Activated CD8-positive, alpha-beta T cell treated with anti-CD3 and anti-CD28 coated beads for 36 hours (primary cell): ENCODE results near the gene EXD2. TPM values are rescaled to one million over a fixed set of nuclear protein-coding genes. Genes with fewer than 3 reads are reported as not detected.

ENCODE experiments used
- ATAC-seq: fragments of 200-7000 bp; cut with Tn5 transposase; one replicate; pipeline ENCODE4 v1.10.0; 2021; ENCODE audit warnings: mild to moderate bottlenecking, moderate library complexity
- CTCF ChIA-PET: fragments of 350-600 bp; sonication (Branson Sonifier 250); formaldehyde crosslinking; loops from one replicate; lab custom pipeline; 2021; ENCODE audit warnings: antibody characterized with exemption; lab: Charles Lee
- POLR2A ChIA-PET: fragments of 350-600 bp; sonication (Branson Sonifier 250); formaldehyde crosslinking; loops from one replicate; lab custom pipeline; 2021; ENCODE audit warnings: antibody characterized with exemption; lab: Charles Lee
- DNase-seq: peaks from one replicate; pipeline ENCODE4 v3.0.0-alpha.2; 2020
- H3K27ac Mint-ChIP-seq: one replicate; pipeline ENCODE4 v1.8.0; 2021; ENCODE audit warnings: mild to moderate bottlenecking, mixed read lengths
- H3K27me3 Mint-ChIP-seq: one replicate; pipeline ENCODE4 v1.8.0; 2021; ENCODE audit warnings: mixed read lengths
- H3K36me3 Mint-ChIP-seq: one replicate; pipeline ENCODE4 v1.8.0; 2021; ENCODE audit warnings: low read depth, mixed read lengths
- H3K4me1 Mint-ChIP-seq: one replicate; pipeline ENCODE4 v1.8.0; 2021; ENCODE audit warnings: low read depth, mixed read lengths
- H3K4me3 Mint-ChIP-seq: one replicate; pipeline ENCODE4 v1.8.0; 2021; ENCODE audit warnings: mild to moderate bottlenecking, moderate library complexity, mixed read lengths
- H3K9me3 Mint-ChIP-seq: one replicate; pipeline ENCODE4 v1.8.0; 2021; ENCODE audit warnings: mixed read lengths
- intact Hi-C: fragments of 100-400 bp; cut with micrococcal nuclease; formaldehyde crosslinking; loops from one replicate; pipeline ENCODE4 v1.10.0; 2022
- total RNA-seq, 2 experiments: library from RNA; stranded (reverse); gene quantifications; one replicate each; pipeline ENCODE4 v1.2.3, GENCODE V29; 2021
- TF ChIP-seq, protein P1 (sequence below): fragments of 200-600 bp; IDR thresholded peaks from one replicate; pipeline ENCODE4 v1.8.0; 2022; ENCODE audit warnings: antibody characterized with exemption, mild to moderate bottlenecking

Gene EXD2
- total RNA-seq, 2 experiments from 2014 or later, result 9.4 to 10.7 TPM

DNA sequence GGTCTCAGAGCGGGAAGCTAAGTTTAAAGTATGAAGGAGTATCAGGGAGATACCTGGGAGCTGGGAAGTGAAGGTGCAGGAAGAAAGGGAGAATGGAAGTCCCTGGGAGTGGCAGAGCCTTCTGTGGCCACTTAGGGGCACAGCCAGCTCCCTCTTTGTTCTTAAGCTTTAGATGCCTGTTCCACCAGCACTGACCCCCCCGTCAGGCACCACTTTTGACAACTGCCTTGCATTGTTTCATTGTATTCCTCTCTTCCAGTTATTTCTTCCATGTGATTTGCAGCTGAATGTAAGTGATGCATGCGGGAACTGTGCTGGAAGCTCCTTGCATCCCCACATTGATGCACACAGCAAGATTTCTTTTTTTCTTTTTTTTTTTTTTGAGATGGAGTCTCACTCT lies 71.2 kb downstream of the EXD2 start:
- DNase-seq, result no peak
- ChIA-PET POLR2A (no interaction called here), CTCF (interaction anchor here (0.7 to 1.9 kb wide), 4 partner anchors 9 to 201 kb away, joined by 3 to 7 read pairs (median 3); no protein-coding TSS in a partner anchor)
- TF ChIP-seq, protein P1, sequence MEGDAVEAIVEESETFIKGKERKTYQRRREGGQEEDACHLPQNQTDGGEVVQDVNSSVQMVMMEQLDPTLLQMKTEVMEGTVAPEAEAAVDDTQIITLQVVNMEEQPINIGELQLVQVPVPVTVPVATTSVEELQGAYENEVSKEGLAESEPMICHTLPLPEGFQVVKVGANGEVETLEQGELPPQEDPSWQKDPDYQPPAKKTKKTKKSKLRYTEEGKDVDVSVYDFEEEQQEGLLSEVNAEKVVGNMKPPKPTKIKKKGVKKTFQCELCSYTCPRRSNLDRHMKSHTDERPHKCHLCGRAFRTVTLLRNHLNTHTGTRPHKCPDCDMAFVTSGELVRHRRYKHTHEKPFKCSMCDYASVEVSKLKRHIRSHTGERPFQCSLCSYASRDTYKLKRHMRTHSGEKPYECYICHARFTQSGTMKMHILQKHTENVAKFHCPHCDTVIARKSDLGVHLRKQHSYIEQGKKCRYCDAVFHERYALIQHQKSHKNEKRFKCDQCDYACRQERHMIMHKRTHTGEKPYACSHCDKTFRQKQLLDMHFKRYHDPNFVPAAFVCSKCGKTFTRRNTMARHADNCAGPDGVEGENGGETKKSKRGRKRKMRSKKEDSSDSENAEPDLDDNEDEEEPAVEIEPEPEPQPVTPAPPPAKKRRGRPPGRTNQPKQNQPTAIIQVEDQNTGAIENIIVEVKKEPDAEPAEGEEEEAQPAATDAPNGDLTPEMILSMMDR, result no peak
- H3K36me3 Mint-ChIP-seq, result no peaks in the 10 kb centered on the region
- no peak overlapping the region for H3K27ac Mint-ChIP-seq
- intact Hi-C loops, result no loop called here
- ATAC-seq, result no peak
- peaks cover 43% of the 10 kb centered on the region for H3K27me3 Mint-ChIP-seq
- no peak overlapping the region for H3K4me3 Mint-ChIP-seq
- peaks cover 6% of the 10 kb centered on the region for H3K4me1 Mint-ChIP-seq
- no peaks in the 10 kb centered on the region for H3K9me3 Mint-ChIP-seq

- TF ChIP-seq, protein P1, result no peak
- no peaks in the 10 kb centered on the region for H3K36me3 Mint-ChIP-seq
- ATAC-seq (no peak), DNase-seq (no peak)
- ChIA-PET POLR2A (no interaction called here), CTCF (interaction anchor here (0.6 to 1.9 kb wide), 4 partner anchors 21 to 784 kb away, joined by 3 to 7 read pairs (median 3); no protein-coding TSS in a partner anchor)
- H3K4me3 Mint-ChIP-seq, result no peak overlapping the region
- intact Hi-C loops, result no loop called here
- no peaks in the 10 kb centered on the region for H3K9me3 Mint-ChIP-seq
- peaks cover 39% of the 10 kb centered on the region for H3K27me3 Mint-ChIP-seq
- peaks cover 6% of the 10 kb centered on the region for H3K4me1 Mint-ChIP-seq
- no peak overlapping the region for H3K27ac Mint-ChIP-seq
Observed at GRCh38 chr14:69263364-69263763, 72.1 kb downstream of the EXD2 start.

DNA sequence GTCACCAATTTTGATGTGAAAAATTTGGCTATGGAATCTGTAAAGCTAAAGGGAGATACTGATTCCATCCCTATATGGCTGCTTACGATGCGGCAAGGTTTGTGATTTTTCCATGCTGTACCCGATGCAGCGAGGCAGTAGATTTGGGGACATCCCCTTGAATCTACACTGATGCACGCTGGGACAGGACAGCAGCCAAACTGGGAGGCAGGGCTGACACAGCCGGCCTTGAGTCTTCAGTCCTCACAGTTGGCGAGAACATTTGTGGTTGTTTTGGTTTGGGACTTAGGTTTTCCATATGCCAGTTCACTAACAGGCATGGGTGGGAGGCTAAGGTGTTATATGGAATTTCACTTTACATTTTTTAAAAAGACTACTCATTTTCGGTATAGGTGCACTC lies 72.5 kb downstream of the EXD2 start:
- Mint-ChIP-seq H3K4me1 (peaks cover 6% of the 10 kb centered on the region), H3K9me3 (no peaks in the 10 kb centered on the region), H3K36me3 (no peaks in the 10 kb centered on the region), H3K27ac (no peak overlapping the region), H3K4me3 (no peak overlapping the region), H3K27me3 (peaks cover 35% of the 10 kb centered on the region)
- CTCF ChIA-PET, result interaction anchor here (0.6 to 1.9 kb wide), 4 partner anchors 21 to 784 kb away, joined by 3 to 7 read pairs (median 3); no protein-coding TSS in a partner anchor
- TF ChIP-seq, protein P1, result no peak
- POLR2A ChIA-PET, result no interaction called here
- no peak for DNase-seq
- intact Hi-C loops, result no loop called here
- ATAC-seq, result no peak

DNA sequence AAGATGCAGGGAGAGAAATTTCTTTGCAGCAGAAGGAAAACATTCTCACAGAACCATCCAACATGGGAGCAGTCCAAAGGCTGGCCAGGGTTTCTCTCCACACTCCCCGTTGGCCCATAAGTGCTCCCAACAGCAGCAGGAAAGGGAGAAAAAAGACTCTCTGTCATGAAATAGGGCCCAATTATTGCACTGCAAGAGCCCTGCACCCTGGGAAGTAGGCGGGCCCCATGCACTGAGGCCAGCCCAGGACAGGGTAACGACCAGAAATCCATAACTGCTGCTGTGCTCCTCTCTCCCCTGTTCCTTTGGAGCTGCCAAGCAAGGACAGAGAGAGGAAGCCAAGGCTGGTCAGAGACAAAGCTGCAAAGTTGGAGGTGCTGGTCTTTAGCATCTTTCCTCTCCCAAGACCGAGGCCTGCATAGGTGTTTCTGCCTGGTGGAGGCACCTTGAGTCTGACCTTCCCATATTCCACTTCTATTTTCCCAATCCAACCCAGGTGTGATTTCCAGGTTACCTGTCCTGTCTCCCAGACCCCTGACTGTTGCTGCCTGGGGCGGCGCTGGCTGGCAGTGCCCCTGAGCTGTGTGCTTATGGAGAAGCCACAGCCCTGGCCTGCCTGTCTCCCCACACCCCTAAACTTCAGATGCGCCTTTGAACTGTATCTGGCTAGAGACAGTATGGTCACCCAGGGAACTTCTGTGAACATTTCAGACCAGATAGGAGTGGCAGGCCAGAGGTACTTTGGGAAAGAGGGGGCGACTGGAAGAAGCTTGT lies 75.5 kb downstream of the EXD2 start:
- POLR2A ChIA-PET, result no interaction called here
- H3K27ac Mint-ChIP-seq, result no peak overlapping the region
- H3K36me3 Mint-ChIP-seq, result no peaks in the 10 kb centered on the region
- H3K4me3 Mint-ChIP-seq, result no peak overlapping the region
- TF ChIP-seq, protein P1, result no peak
- ATAC-seq, result no peak
- no peaks in the 10 kb centered on the region for H3K9me3 Mint-ChIP-seq
- no peak for DNase-seq
- intact Hi-C loops, result no loop called here
- CTCF ChIA-PET, result interaction anchor here (1.4 kb wide), 1 partner anchor 108 kb away, joined by 4 read pairs; no protein-coding TSS in a partner anchor
- H3K27me3 Mint-ChIP-seq, result peaks cover 16% of the 10 kb centered on the region
- no peaks in the 10 kb centered on the region for H3K4me1 Mint-ChIP-seq

GRCh38 chr14:69267492-69267891 lies 76.2 kb downstream of the EXD2 start:
- ChIA-PET POLR2A (no interaction called here), CTCF (interaction anchor here (1.4 kb wide), 1 partner anchor 109 kb away, joined by 4 read pairs; no protein-coding TSS in a partner anchor)

More at GRCh38 chr14:69267492-69267891, 76.2 kb downstream of the EXD2 start:
- ATAC-seq, result no peak
- H3K4me1 Mint-ChIP-seq, result no peaks in the 10 kb centered on the region
- no peak overlapping the region for H3K27ac Mint-ChIP-seq
- TF ChIP-seq, protein P1, result no peak
- no peak for DNase-seq
- H3K9me3 Mint-ChIP-seq, result no peaks in the 10 kb centered on the region
- peaks cover 8% of the 10 kb centered on the region for H3K27me3 Mint-ChIP-seq
- H3K4me3 Mint-ChIP-seq, result no peak overlapping the region
- no peaks in the 10 kb centered on the region for H3K36me3 Mint-ChIP-seq
- intact Hi-C loops, result no loop called here
